Upper lobe of right lung (tissue), 1 donor: ENCODE measurements around the gene DAPK3. TPM values are rescaled to one million over a fixed set of nuclear protein-coding genes. Genes with fewer than 3 reads are reported as not detected.
A peak's percentile ranks its signal among the peaks of the same experiment; 100 is the strongest.

ENCODE experiments used
- ATAC-seq: fragments of 200-7000 bp; cut with Tn5 transposase; one replicate; pipeline ENCODE4 v1.9.1; 2020; ENCODE audit warnings: mild to moderate bottlenecking, moderate library complexity
- DNase-seq: peaks from one replicate; pipeline ENCODE4 v3.0.0-alpha.2; 2020
- H3K27ac ChIP-seq: fragments of 200-600 bp; one replicate; pipeline ENCODE4 v1.8.0; 2022
- H3K27me3 ChIP-seq: fragments of 200-600 bp; one replicate; pipeline ENCODE4 v1.8.0; 2022; ENCODE audit warnings: mild to moderate bottlenecking
- H3K36me3 ChIP-seq: fragments of 200-600 bp; one replicate; pipeline ENCODE4 v1.8.0; 2022
- H3K4me1 ChIP-seq: fragments of 200-600 bp; one replicate; pipeline ENCODE4 v1.8.0; 2022
- H3K4me3 ChIP-seq: fragments of 200-600 bp; one replicate; pipeline ENCODE4 v1.8.0; 2022; ENCODE audit warnings: mild to moderate bottlenecking
- H3K9me3 ChIP-seq: fragments of 200-600 bp; one replicate; pipeline ENCODE4 v1.8.0; 2022
- CTCF ChIP-seq: fragments of 200-600 bp; IDR thresholded peaks from one replicate; pipeline ENCODE4 v1.8.0; 2022; ENCODE audit warnings: antibody characterized with exemption
- intact Hi-C: fragments of 100-400 bp; cut with DNase I; formaldehyde crosslinking; loops from one replicate; pipeline ENCODE4 v1.11.0; 2022
- total RNA-seq: library from RNA; stranded (reverse); fragmentation: NEBNext Ultra II Directional; extraction: Animal tissue kit (Norgen Biotek cat#: 25700); gene quantifications from one replicate; pipeline ENCODE4 v1.2.1, GENCODE V29; 2021
- donor health status: DM: no; HTN: yes; CAD: no; lungs with severe emphysema.

DAPK3 gene
- total RNA-seq, 1 donor from 2014 or later: 70.7 TPM

- Histone ChIP-seq H3K9me3 (no peaks in the 10 kb centered on the region), H3K4me3 (peak overlapping the region; percentile 91), H3K36me3 (peaks cover 52% of the 10 kb centered on the region), H3K27me3 (no peaks in the 10 kb centered on the region), H3K27ac (peak overlapping the region; percentile 94), H3K4me1 (peaks cover 35% of the 10 kb centered on the region)
- no peak for TF ChIP-seq CTCF
- DNase-seq (peak; percentile 74), ATAC-seq (peak; percentile 2)
- intact Hi-C loops: no loop called here
Measured at GRCh38 chr19:3983936-3984583, 13.2 kb upstream of the DAPK3 start.

GRCh38 chr19:3983542-3983914 lies 12.6 kb upstream of the DAPK3 start:
- Histone ChIP-seq H3K4me3 (peak overlapping the region; percentile 91), H3K9me3 (no peaks in the 10 kb centered on the region), H3K4me1 (peaks cover 35% of the 10 kb centered on the region), H3K27ac (peak overlapping the region; percentile 94), H3K27me3 (no peaks in the 10 kb centered on the region), H3K36me3 (peaks cover 57% of the 10 kb centered on the region)
- DNase-seq (no peak), ATAC-seq (no peak)
- intact Hi-C loops: no loop called here
- no peak for TF ChIP-seq CTCF

DNA sequence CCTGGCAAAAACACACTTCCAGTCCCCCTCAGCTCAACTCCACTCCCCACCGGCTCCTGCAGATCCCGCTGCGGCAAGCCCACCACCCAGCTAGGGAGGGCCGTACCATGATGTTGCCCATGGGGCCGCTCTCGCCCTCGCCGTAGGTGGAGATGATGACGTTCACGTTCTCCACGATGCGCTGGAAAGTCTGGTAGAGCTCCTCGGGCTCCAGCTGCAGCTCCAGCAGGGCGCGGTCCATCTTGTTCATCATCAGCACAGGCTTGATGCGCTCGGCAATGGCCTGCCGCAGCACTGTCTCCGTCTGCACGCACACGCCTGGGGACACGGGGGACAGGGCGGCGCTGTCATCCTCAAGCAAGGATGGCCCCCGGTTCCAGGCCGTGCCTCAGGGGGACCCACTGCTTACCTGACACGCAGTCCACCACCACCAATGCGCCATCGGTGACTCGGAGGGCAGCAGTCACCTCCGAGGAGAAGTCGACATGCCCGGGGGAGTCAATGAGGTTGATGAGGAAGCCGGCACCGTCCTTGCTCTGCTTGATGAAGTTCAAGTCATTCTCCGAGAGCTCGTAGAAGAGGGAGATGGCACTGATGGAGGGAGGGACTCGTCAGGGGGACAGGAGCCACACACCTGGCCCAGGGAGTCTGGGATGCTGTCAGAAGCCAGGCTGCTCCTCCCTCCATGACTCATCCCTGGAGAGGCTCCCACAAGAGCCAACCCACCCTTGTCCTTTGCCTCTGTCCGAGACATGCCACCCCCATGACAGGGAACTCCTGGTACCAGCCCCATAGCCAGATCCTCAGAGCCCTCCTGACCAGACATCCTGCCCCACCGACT lies 12.0 kb upstream of the DAPK3 start:
- intact Hi-C loops: no loop called here
- ATAC-seq: no peak
- H3K4me3 ChIP-seq: no peak overlapping the region
- H3K4me1 ChIP-seq: peaks cover 35% of the 10 kb centered on the region
- no peak for DNase-seq
- no peak overlapping the region for H3K27ac ChIP-seq
- H3K36me3 ChIP-seq: peaks cover 63% of the 10 kb centered on the region
- H3K9me3 ChIP-seq: no peaks in the 10 kb centered on the region
- H3K27me3 ChIP-seq: no peaks in the 10 kb centered on the region
- no peak for TF ChIP-seq CTCF

- Histone ChIP-seq H3K27ac (no peak overlapping the region), H3K27me3 (no peaks in the 10 kb centered on the region), H3K4me3 (no peak overlapping the region), H3K4me1 (peaks cover 27% of the 10 kb centered on the region), H3K36me3 (peaks cover 72% of the 10 kb centered on the region), H3K9me3 (no peaks in the 10 kb centered on the region)
- TF ChIP-seq CTCF: no peak
- DNase-seq: no peak
- ATAC-seq: no peak
- intact Hi-C loops: no loop called here
Measured at GRCh38 chr19:3981736-3982681, 11.1 kb upstream of the DAPK3 start.

DNA sequence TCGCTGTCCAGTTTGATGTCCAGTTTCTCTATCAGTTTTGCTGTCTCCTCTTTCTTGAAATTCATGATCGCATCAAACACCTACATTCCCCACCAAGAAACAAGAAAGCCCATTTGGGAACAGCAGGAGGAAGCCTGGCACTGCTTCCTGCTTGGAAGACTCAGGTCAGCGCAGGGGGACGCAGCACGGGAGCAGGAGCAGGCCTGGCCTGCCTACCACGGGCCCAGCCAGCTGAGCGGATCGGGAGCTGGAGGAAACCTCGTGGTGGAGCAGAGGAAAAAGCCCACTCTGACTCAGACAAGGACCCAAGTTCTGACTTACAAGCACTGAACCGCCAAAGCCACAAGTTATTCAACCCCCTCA lies 10.5 kb upstream of the DAPK3 start:
- no peak for ATAC-seq
- no peak for DNase-seq
- Histone ChIP-seq H3K9me3 (no peaks in the 10 kb centered on the region), H3K4me3 (no peak overlapping the region), H3K27ac (no peak overlapping the region), H3K27me3 (no peaks in the 10 kb centered on the region), H3K36me3 (peaks cover 79% of the 10 kb centered on the region), H3K4me1 (peaks cover 21% of the 10 kb centered on the region)
- intact Hi-C loops: no loop called here
- no peak for TF ChIP-seq CTCF
